Endothelial cell of umbilical vein (primary cell): ENCODE results near the gene WDR31. TPM values are rescaled to one million over a fixed set of nuclear protein-coding genes. Genes with fewer than 3 reads are reported as not detected.
"Not testable (repeated sequence)": the region's sequence is repeated elsewhere in the genome, so short reads cannot be mapped to it uniquely, and the experiment has no call there.

Source experiments
- BruUV-seq: library from RNA; stranded (reverse); fragments of 400-500 nt; replicated peaks from 2 replicates; lab custom pipeline; 2021; lab: Mats Ljungman, UMichigan
- CTCF ChIA-PET: fragments of 300-600, 350-600 bp; sonication (Branson Sonifier 250); formaldehyde crosslinking; loops from one replicate; lab custom pipeline; 2021; ENCODE audit warnings: antibody characterized with exemption, inconsistent platforms; lab: Charles Lee
- POLR2A ChIA-PET: fragments of 300-600, 350-600 bp; sonication (Branson Sonifier 250); formaldehyde crosslinking; loops from one replicate; lab custom pipeline; 2021; ENCODE audit warnings: antibody characterized with exemption, inconsistent platforms; lab: Charles Lee
- DNase-seq: peaks from one replicate; pipeline ENCODE4 v3.0.0-alpha.2; 2011; ENCODE audit warnings: low read depth, low spot score
- FAIRE-seq: peaks from 2 replicates; lab custom pipeline; 2011; peaks lifted over from hg19 to GRCh38; lab: Jason Lieb, UNC
- H2AFZ ChIP-seq: 2 replicates; pipeline ENCODE4 v1.6.0; 2012; ENCODE audit warnings: low read depth, low read length, control low read depth, inconsistent platforms
- H3K27ac ChIP-seq: 2 replicates; pipeline ENCODE4 v1.5.1; 2011; ENCODE audit warnings: low read depth, mild to moderate bottlenecking, control low read depth, low read length, moderate library complexity; ENCODE audit not compliant: insufficient read depth
- H3K27me3 ChIP-seq, 2 experiments: 2 replicates each; pipeline versions ENCODE4 v1.6.0 to v1.6.1; 2011; ENCODE audit warnings: low read length in 2 of 2, mixed read lengths in 1 of 2; ENCODE audit not compliant: control insufficient read depth in 2 of 2, insufficient read depth in 2 of 2
- H3K36me3 ChIP-seq, 2 experiments: 2 replicates in 1 of 2; 3 replicates in 1 of 2; pipeline ENCODE4 v1.5.1; 2011; ENCODE audit warnings: low read length in 2 of 2, mild to moderate bottlenecking in 1 of 2, moderate library complexity in 1 of 2; ENCODE audit not compliant: control insufficient read depth in 2 of 2, insufficient read depth in 2 of 2; ENCODE audit errors: extremely low read depth in 1 of 2
- H3K4me1 ChIP-seq: 3 replicates; pipeline ENCODE4 v1.5.1; 2011; ENCODE audit warnings: mild to moderate bottlenecking, low read length; ENCODE audit not compliant: control insufficient read depth, insufficient read depth; ENCODE audit errors: extremely low read depth
- H3K4me2 ChIP-seq: 2 replicates; pipeline ENCODE4 v1.6.1; 2011; ENCODE audit warnings: low read length, control low read depth, mixed read lengths; ENCODE audit not compliant: insufficient read depth
- H3K4me3 ChIP-seq, 3 experiments: fragments of 200-600 bp in 1 of 3; sonication (generic), shearing (Covaris generic) in 1 of 3; replicated peaks in 1 of 3; 2 replicates each; pipeline ENCODE4 v1.5.1; 2011 to 2016; ENCODE audit warnings: control low read depth in 3 of 3, low read length in 3 of 3, mild to moderate bottlenecking in 2 of 3, inconsistent platforms in 1 of 3, low read depth in 1 of 3, moderate library complexity in 1 of 3; ENCODE audit not compliant: insufficient read depth in 1 of 3
- H3K79me2 ChIP-seq: 2 replicates; pipeline ENCODE4 v1.6.0; 2012; ENCODE audit warnings: low read length, inconsistent platforms; ENCODE audit not compliant: control insufficient read depth, insufficient read depth
- H3K9ac ChIP-seq: replicated peaks from 2 replicates; pipeline ENCODE3; 2011; ENCODE audit warnings: low read length, control low read depth; ENCODE audit not compliant: insufficient read depth; ENCODE audit errors: extremely low read depth
- H3K9me1 ChIP-seq: replicated peaks from 3 replicates; pipeline ENCODE4 v1.6.0; 2011; ENCODE audit warnings: mild to moderate bottlenecking, low read length; ENCODE audit not compliant: control insufficient read depth, insufficient read depth; ENCODE audit errors: extremely low read depth
- H3K9me3 ChIP-seq: replicated peaks from 2 replicates; pipeline ENCODE4 v1.5.1; 2012; ENCODE audit warnings: low read length, inconsistent platforms; ENCODE audit not compliant: control insufficient read depth, insufficient read depth
- H4K20me1 ChIP-seq: replicated peaks from 2 replicates; pipeline ENCODE3; 2011; ENCODE audit warnings: mild to moderate bottlenecking, low read length; ENCODE audit not compliant: control insufficient read depth, insufficient read depth; ENCODE audit errors: extremely low read depth
- JUN ChIP-seq: IDR thresholded peaks from 2 replicates; pipeline ENCODE4 v1.6.1; 2011; ENCODE audit warnings: borderline replicate concordance, low read depth; ENCODE audit not compliant: insufficient read length, insufficient read depth
- MYC ChIP-seq: IDR thresholded peaks from one replicate; pipeline ENCODE4 v1.6.1; 2011; ENCODE audit warnings: mild to moderate bottlenecking, low read depth, low read length
- POLR2A ChIP-seq: IDR thresholded peaks from 2 replicates; pipeline ENCODE4 v1.6.1; 2012; ENCODE audit warnings: low read depth, mild to moderate bottlenecking, control low read depth, low read length
- POLR2AphosphoS5 ChIP-seq: IDR thresholded peaks from 2 replicates; pipeline ENCODE4 v1.6.1; 2012; ENCODE audit warnings: low read depth, mild to moderate bottlenecking, control low read depth, low read length, moderate library complexity; ENCODE audit not compliant: insufficient read depth
- dilution Hi-C: fragments of 300-500 bp; cut with MboI; formaldehyde crosslinking; loops from one replicate; pipeline ENCODE4 v1.15.0; 2019; ENCODE audit warnings: low sequenced_read_pairs; ENCODE audit not compliant: extremely low pct_ligation_motif_present
- intact Hi-C: fragments of 100-400 bp; cut with micrococcal nuclease; formaldehyde crosslinking; loops from one replicate; pipeline ENCODE4 v1.10.0; 2022
- polyA plus RNA-seq, 4 experiments: library from polyadenylated mRNA; depleted of rRNA in 3 of 4; stranded (reverse) in 3 of 4; unstranded in 1 of 4; fragments of >200 nt; gene quantifications; 2 replicates each; pipeline versions ENCODE4 v1.2.1 to v1.2.3, GENCODE V29; 2011 to 2012; ENCODE audit warnings: missing spikeins in 1 of 4
- total RNA-seq: library from RNA; stranded (reverse); gene quantifications from 2 replicates; pipeline ENCODE4 v1.2.3, GENCODE V29; 2021

The WDR31 gene
- total and polyA plus RNA-seq, 2 donors (not counting 3 experiments of a cell fraction or from before 2014, with no cell fraction given) = 0.22 to 1.00 TPM

- no peak for FAIRE-seq
- CTCF ChIA-PET = interaction anchor here (1.8 kb wide), 1 partner anchor 33 kb away, joined by 5 read pairs; the partner anchor contains the start of gene ALAD
Measured at GRCh38 chr9:113368348-113368981, 28.4 kb upstream of the WDR31 start.

GRCh38 chr9:113365652-113366051 is 25.6 kb upstream of the WDR31 start:
- H3K9me3 ChIP-seq, DNase-seq, dilution Hi-C loops, FAIRE-seq, H2AFZ ChIP-seq, H3K36me3 ChIP-seq, H3K9ac ChIP-seq, intact Hi-C loops, H3K9me1 ChIP-seq, POLR2A ChIA-PET, H3K27me3 ChIP-seq, H3K4me3 ChIP-seq, H3K79me2 ChIP-seq, H3K27ac ChIP-seq, H3K4me1 ChIP-seq, BruUV-seq, H3K4me2 ChIP-seq, H4K20me1 ChIP-seq: not testable (repeated sequence)
- CTCF ChIA-PET = interaction anchor here (0.9 to 1.3 kb wide), 2 partner anchors 26 to 37 kb away, joined by 3 to 4 read pairs; partner anchors contain the start of gene WDR31

More at GRCh38 chr9:113368348-113368981, 28.4 kb upstream of the WDR31 start:
- Histone ChIP-seq H3K4me3 (no peak overlapping the region), H3K4me1 (no peaks in the 10 kb centered on the region), H3K79me2 (no peaks in the 10 kb centered on the region), H2AFZ (no peak overlapping the region), H4K20me1 (no peaks in the 10 kb centered on the region), H3K9me3 (no peaks in the 10 kb centered on the region), H3K27ac (no peak overlapping the region), H3K9ac (no peak overlapping the region), H3K27me3 (no peaks in the 10 kb centered on the region), H3K9me1 (no peaks in the 10 kb centered on the region), H3K36me3 (peaks cover 0 to 3% of the 10 kb centered on the region in 2 experiments), H3K4me2 (no peak overlapping the region)
- dilution Hi-C loops (no loop called here), intact Hi-C loops (no loop called here)
- TF ChIP-seq POLR2AphosphoS5 (no peak), POLR2A (no peak), MYC (no peak), JUN (no peak)
- no peak for DNase-seq
- no TSS peak for BruUV-seq
- POLR2A ChIA-PET = no interaction called here
